GM19351 (cell line): ENCODE results near the gene GSC2.
A peak's percentile ranks its signal among the peaks of the same experiment; 100 is the strongest.

Experiments used
- ATAC-seq: cut with Tn5 transposase; IDR thresholded peaks from one replicate; pipeline ENCODE4 v1.9.1; 2021; ENCODE audit warnings: mild to moderate bottlenecking, moderate library complexity; ENCODE audit not compliant: unreplicated experiment

GSC2 gene

GRCh38 chr22:19149991-19150390 lies at the start of gene GSC2:
Gene GSC2 (minus strand): TSS chr22:19150292. CDS start chr22:19150283, 9 bp downstream.
- no peak for ATAC-seq

GRCh38 chr22:19199479-19199878 lies 49.4 kb upstream of the GSC2 start:
- no peak for ATAC-seq

- ATAC-seq = no peak
These were observed 48.1 kb upstream of the GSC2 start for GRCh38 chr22:19197997-19198865.

GRCh38 chr22:19196841-19197612 lies 46.9 kb upstream of the GSC2 start:
- ATAC-seq = no peak

GRCh38 chr22:19195796-19196731 lies 46.0 kb upstream of the GSC2 start:
- no peak for ATAC-seq

GRCh38 chr22:19194766-19195536 lies 44.9 kb upstream of the GSC2 start:
- no peak for ATAC-seq

GRCh38 chr22:19193879-19194278 lies 43.8 kb upstream of the GSC2 start:
- no peak for ATAC-seq

- ATAC-seq = no peak
These were observed 37.8 kb upstream of the GSC2 start for GRCh38 chr22:19187716-19188563.

GRCh38 chr22:19184276-19184997 lies 34.3 kb upstream of the GSC2 start:
- ATAC-seq = no peak

- ATAC-seq = no peak
These were observed 33.1 kb upstream of the GSC2 start for GRCh38 chr22:19183216-19183615.

- no peak for ATAC-seq
These were observed 32.5 kb upstream of the GSC2 start for GRCh38 chr22:19182472-19183157.

GRCh38 chr22:19181786-19182471 lies 31.8 kb upstream of the GSC2 start:
- ATAC-seq = no peak

- no peak for ATAC-seq
These were observed 30.8 kb upstream of the GSC2 start for GRCh38 chr22:19180740-19181410.

GRCh38 chr22:19180234-19180633 lies 30.1 kb upstream of the GSC2 start:
- no peak for ATAC-seq

GRCh38 chr22:19179497-19180048 lies 29.5 kb upstream of the GSC2 start:
- ATAC-seq = peak; percentile 55

- ATAC-seq = peak; percentile 63
These were observed 28.8 kb upstream of the GSC2 start, which contains the start of gene SLC25A1 for GRCh38 chr22:19178657-19179496. Gene SLC25A1 (minus strand): TSS chr22:19178736. CDS start chr22:19178673, 63 bp downstream.
